ENCODE measurements around the gene RNU5D-1.
"Not testable (repeated sequence)": the region's sequence is repeated elsewhere in the genome, so short reads cannot be mapped to it uniquely, and the experiment has no call there.

Gene RNU5D-1

DNA sequence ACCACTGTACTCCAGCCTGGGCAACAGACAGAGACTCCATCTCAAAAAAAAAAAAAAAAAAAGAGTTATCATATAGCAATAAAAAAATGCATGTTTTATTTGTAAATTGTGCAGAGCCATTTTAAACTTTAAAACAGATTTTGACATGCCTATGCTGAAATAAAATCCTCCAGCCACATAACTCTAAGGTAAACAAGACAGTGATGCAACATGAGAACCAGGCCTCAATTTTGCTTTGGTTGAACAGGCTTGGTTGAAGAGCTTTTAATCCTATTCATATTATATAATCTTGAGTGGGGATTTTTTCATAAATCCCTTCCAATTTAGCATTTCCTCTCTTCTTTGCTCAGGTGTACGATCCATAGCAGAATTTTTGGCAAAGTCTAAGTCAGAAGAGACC is 30.4 kb downstream of the RNU5D-1 start:
- DNase-seq (ENCODE audit: low read depth in 2 of 2) = no peak

DNA sequence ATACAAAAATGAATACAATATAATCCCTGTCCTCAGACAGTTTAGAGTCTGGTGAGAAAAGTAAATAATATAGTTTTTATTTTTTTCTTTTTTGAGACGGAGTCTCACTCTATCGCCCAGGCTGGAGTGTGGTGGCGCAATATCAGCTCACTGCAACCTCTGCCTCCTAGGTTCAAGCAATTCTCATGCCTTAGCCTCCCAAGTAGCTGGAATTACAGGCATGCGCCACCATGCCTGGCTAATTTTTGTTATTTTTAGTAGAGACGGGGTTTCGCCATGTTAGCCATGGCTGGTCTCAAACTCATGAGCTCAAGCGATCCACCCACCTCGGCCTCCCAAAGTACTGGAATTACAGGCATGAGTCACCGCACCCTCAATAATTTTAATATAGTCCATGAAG is 31.6 kb downstream of the RNU5D-1 start:
- DNase-seq (ENCODE audit: low read depth in 2 of 2) = not testable (repeated sequence)

DNA sequence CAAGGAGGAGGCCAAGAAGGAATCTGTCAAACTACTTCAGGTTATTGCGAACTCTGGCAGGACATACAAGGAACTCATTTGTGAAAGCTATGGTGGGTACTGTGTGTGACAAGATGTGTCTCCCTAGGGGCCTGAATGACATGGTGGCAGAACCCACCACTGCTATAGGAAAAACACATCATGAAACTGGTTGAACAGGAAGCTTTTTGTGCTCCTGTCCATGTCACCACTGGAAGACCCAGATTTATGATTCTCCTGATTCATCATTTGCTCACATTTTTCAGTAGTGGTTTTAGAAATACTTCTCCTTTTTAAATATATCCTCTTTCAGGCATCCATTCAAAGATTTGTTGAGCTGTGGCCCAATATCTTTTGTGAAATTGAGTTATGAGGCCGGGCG is 32.8 kb downstream of the RNU5D-1 start:
- no peak for DNase-seq (ENCODE audit: low read depth in 2 of 2)

- no peak for DNase-seq (ENCODE audit: low read depth in 2 of 2)
Measured at GRCh38 chr1:44696789-44697345, 34.1 kb downstream of the RNU5D-1 start.

DNA sequence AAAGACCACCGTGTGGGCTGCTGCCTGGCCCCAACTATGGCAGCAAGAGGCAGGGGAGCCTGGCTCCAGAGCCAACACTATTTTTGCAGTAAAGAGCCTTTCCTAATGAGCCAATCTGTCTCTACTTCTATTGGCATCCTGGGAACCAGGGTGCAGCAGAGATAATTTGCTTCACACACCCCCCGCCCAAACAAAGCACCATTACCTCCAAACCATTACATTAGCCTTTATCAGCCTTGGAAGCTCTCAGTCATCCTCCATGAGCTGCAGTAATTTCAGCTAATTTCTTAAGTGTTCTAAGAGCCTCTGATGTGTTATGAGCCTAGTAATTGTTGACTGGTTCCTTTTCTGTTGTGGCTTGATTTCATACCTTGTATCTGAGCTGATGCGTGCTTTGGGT is 34.9 kb downstream of the RNU5D-1 start:
- DNase-seq (ENCODE audit: low read depth in 2 of 2) = no peak

DNA sequence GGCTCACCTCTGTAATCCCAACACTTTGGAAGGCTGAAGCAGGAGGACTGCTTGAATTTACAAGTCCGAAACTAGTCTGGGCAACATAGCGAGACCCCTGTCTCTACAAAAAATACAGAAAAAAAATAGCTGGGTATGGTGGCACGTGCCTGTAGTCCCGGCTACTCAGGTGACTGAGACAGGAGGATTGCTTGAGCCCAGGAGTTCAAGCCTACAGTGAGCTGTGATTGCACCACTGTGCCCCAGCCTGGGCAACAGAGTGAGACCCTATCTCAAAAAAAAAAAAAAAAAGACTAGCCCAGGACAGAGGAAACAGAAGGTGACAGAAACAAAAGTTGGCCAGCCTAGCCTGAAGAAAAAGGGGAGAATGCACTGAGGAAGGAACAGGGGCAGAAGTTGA is 35.3 kb downstream of the RNU5D-1 start:
- DNase-seq (ENCODE audit: low read depth in 2 of 2) = no peak

DNA sequence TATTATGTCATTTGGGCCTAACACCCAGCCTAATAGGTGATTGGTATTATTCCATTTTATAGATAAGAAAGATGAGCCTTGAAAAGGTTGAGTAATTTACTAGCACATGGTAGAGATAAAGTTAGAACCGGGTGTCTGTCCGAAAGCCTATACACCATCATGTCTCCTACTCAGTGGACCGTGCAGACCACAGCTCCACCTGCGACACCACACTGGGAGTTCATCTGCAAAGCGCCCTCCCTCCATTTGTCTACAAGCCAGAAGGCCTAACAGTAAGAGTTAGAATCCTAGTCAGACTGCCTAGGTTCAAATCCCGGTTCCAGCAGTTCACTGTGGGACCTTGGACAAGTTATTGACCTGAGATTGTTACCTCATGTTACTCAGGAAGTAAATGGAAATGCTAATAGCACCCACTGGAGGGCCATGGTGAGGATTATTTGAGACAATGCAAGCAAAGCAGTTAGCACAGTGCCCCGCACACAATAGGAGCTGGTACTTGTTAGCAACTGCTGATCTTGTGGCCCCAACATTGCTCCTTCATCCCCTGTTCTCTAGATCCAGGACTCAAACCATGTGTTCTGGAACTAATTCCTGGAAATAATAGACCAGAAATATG is 36.0 kb downstream of the RNU5D-1 start:
- DNase-seq (ENCODE audit: low read depth in 2 of 2) = no peak

DNA sequence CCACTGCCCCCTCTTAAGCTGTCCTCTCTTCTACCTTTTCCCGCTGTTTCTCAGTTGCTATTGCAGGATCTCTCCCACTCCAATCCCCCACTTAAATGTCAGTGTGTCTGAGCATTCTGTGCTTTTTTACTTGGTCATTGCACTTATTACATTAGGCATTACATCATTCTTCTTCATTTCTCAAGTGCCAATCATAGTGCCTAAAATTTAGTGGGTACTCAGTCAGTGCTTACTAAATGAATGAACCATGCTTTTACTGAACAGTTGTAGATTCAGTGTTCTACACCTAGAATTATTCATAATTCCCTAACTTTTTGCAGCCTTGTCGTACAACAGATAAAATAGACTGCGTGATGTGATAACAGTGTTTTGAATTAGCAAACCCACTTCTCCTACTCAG is 37.1 kb downstream of the RNU5D-1 start:
- no peak for DNase-seq (ENCODE audit: low read depth in 2 of 2)

DNA sequence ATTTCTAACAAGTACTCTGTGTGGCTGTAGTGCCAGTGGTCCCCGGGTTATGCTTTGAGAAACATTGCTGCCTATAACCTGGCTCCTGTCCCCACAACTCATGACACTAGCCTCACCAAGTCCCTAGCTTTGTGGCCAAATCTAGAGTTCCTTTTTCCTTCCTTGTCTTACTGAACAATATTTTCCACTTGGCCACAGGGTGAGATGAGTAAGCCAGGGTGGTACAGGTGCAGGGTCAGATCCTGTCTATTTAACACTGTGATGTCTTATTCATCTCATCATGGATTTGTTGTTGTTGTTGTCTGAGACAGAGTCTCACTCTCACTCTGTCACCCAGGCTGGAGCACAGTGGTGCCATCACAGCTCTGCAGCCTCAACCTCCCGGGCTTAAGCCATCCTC is 37.8 kb downstream of the RNU5D-1 start:
- no peak for DNase-seq (ENCODE audit: low read depth in 2 of 2)

DNA sequence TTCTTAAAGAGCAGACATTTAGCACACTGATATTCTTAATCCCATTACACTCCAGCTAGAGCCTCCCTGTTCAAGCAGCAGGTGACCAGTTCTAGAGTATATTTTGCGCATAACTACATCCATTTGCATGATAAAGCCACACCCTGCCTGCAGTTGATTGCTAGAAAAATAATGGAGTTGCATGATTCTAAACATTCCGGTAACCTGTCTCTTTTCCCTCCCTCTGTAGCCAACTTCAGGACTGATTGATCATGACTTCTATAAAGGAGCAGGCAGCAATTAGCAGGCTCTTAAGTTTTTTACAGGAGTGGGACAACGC is 41.6 kb downstream of the RNU5D-1 start:
- no peak for DNase-seq (ENCODE audit: low read depth in 2 of 2)

GRCh38 chr1:44688760-44689446 is 42.1 kb downstream of the RNU5D-1 start:
- DNase-seq (ENCODE audit: low read depth in 2 of 2) = no peak

GRCh38 chr1:44685881-44686280 is 45.1 kb downstream of the RNU5D-1 start:
- DNase-seq (ENCODE audit: low read depth in 2 of 2) = no peak

DNA sequence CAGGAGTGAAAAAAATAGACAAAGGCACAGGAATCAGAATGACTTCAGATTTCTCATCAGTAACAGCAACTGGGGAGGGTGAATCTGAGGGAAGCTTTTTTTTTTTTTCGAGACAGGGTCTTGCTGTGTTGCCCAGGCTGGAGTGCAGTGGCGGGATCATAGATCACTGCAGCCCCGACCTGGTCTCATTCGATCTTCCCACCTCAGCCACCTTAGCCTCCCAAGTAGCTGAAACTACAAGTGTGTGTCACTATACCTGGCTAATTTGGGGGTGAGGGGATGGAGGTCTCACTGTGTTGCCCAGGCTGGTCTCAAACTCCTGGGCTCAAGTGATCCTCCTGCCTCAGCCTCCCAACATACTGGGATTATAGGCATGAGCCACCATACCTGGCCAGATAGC is 45.8 kb downstream of the RNU5D-1 start:
- DNase-seq (ENCODE audit: low read depth in 2 of 2) = no peak

GRCh38 chr1:44684525-44684924 is 46.4 kb downstream of the RNU5D-1 start:
- DNase-seq (ENCODE audit: low read depth in 2 of 2) = no peak

DNA sequence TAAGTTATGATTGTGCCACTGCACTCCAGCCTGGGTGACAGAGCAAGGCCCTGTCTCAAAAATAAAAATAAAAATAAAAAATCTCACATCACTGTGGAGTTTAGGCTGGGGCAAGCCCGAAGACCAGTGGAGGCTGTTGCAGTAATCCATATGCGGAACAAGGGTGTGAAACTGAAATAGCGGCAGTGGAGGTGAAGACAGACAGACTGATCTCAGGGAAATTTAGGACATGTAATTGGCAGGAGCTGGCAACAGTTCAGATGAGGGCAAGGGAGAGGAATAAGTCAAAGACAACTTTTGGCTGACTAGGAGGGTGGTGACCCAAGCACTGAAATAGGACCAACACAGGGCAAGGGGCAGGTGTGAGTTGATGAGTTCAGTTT is 48.1 kb downstream of the RNU5D-1 start:
- DNase-seq (ENCODE audit: low read depth in 2 of 2) = no peak

- DNase-seq (ENCODE audit: low read depth in 2 of 2) = no peak
Measured at GRCh38 chr1:44681905-44682882, 48.8 kb downstream of the RNU5D-1 start.
